ENCODE measurements around the gene CRIP3.

GRCh38 chr6:43276577-43277305 lies 31.9 kb downstream of the CRIP3 start:
- TF ChIP-seq CTCF (conservative IDR thresholded peaks at IDR 0.05): no peak
- no peak for TF ChIP-seq EZH2 (IDR thresholded peaks at IDR 0.05; ENCODE audit: low read depth)

Data from PC-9 (cell line).